Activated naive CD4-positive, alpha-beta T cell treated with Interleukin-2 at 50 U/mL for 16 hours (primary cell): ENCODE data around the gene ALDH1B1.

Experiments used
- DNase-seq: peaks from one replicate; pipeline ENCODE4 v3.0.0-alpha.2; 2020

ALDH1B1 gene

GRCh38 chr9:38392235-38393127 is at the start of gene ALDH1B1:
Gene ALDH1B1 (plus strand): TSS chr9:38392702. CDS start chr9:38395749, 3,047 bp downstream.
- peak; percentile 72 for DNase-seq

- no peak for DNase-seq
Observed at GRCh38 chr9:38343037-38343436, 49.5 kb upstream of the ALDH1B1 start.

GRCh38 chr9:38343552-38343951 is 49.0 kb upstream of the ALDH1B1 start:
- DNase-seq, result no peak

GRCh38 chr9:38344566-38345324 is 47.8 kb upstream of the ALDH1B1 start:
- no peak for DNase-seq

GRCh38 chr9:38345851-38346755 is 46.4 kb upstream of the ALDH1B1 start:
- no peak for DNase-seq

GRCh38 chr9:38346811-38347210 is 45.7 kb upstream of the ALDH1B1 start:
- no peak for DNase-seq

- no peak for DNase-seq
Observed at GRCh38 chr9:38347271-38347671, 45.2 kb upstream of the ALDH1B1 start.

- DNase-seq, result no peak
Observed at GRCh38 chr9:38347946-38348345, 44.6 kb upstream of the ALDH1B1 start.

- DNase-seq, result no peak
Observed at GRCh38 chr9:38350529-38350928, 42.0 kb upstream of the ALDH1B1 start.

GRCh38 chr9:38352530-38353328 is 39.8 kb upstream of the ALDH1B1 start:
- DNase-seq, result no peak

- no peak for DNase-seq
Observed at GRCh38 chr9:38355115-38355514, 37.4 kb upstream of the ALDH1B1 start.

- no peak for DNase-seq
Observed at GRCh38 chr9:38355517-38356120, 36.9 kb upstream of the ALDH1B1 start.

GRCh38 chr9:38356851-38357250 is 35.7 kb upstream of the ALDH1B1 start:
- no peak for DNase-seq

- DNase-seq, result no peak
Observed at GRCh38 chr9:38357350-38358114, 35.0 kb upstream of the ALDH1B1 start.

- DNase-seq, result no peak
Observed at GRCh38 chr9:38358390-38359296, 33.9 kb upstream of the ALDH1B1 start.

- DNase-seq, result no peak
Observed at GRCh38 chr9:38359297-38359653, 33.2 kb upstream of the ALDH1B1 start.

GRCh38 chr9:38359689-38360385 is 32.7 kb upstream of the ALDH1B1 start:
- DNase-seq, result no peak

- DNase-seq, result no peak
Observed at GRCh38 chr9:38360839-38361472, 31.5 kb upstream of the ALDH1B1 start.

GRCh38 chr9:38361473-38361850 is 31.0 kb upstream of the ALDH1B1 start:
- DNase-seq, result no peak
